HG02759 (cell line): Measurements from ENCODE around the gene TMEM154.
"Not testable (repeated sequence)": the region's sequence is repeated elsewhere in the genome, so short reads cannot be mapped to it uniquely, and the experiment has no call there.

Experiments used
- ATAC-seq: cut with Tn5 transposase; IDR thresholded peaks from one replicate; pipeline ENCODE4 v1.9.1; 2021; ENCODE audit warnings: mild to moderate bottlenecking, moderate library complexity; ENCODE audit not compliant: unreplicated experiment

TMEM154 gene

DNA sequence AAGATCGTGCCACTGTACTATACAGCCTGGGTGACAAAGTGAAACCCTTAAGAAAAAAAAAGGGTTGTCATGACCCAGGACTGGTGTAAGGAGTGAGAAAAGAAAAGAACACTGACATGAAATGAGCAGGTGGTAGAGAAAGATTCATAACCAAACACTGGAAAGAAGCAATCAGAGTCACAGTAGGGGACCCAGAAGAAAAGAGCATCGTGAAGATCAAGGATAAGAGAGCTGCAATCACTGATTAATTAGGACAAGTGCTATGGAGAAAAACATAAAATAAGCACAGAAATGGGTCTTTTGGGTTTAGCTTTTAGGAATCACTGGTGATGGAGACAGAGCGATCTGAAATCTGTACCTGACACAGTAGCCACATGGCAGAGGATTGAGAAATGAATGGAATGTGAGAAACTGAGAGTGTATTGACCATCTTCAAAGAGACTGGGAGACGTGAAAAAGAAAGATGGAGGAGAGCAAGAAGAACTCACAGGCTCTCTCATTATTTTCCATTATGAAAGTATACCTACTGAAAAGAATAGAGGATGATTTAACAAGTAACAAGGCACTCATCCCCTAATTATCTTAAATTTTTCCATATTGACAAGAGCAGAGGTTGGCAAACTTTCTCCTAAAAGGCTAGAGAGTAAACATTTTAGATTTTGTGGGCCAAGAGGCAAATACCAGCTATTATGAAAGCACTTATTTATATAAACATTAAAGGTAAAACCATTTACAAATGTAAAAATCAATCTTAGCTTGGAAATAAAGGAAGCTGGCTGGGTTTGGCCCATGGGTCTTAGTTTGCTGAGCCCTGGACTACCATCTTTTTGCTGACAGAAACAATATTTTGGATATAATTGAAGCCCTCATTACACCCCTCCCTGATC, 7.3 kb downstream of the TMEM154 start:
- no peak for ATAC-seq

DNA sequence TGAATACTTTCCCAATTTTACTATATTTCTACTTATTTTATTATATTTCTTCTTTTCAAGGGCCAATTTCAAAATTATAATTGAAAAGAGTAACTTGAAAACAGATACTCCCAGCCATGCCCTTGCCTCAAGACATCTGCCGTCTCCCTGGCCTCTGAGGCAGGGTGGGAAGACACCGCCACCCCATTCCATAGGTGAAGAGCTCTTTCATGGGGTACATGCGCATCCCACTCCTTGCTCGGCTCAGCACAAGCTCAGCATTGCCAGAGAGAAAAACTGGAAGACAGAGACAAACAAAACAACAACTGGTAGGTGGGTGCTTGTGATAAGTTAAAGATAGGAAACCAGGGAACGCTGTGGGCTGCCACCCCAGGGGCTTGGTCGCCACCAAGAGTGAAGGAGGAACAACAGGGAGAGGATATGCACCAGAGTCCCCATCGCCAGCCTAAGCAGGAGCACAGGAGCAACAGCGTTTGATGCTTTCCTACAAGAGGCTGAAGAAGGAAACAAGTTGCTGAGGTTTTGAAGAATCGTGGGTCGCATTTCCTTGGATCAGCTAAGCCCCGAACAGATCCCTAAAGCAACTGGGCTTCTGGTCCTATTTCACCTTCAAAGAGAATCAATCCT, 11.3 kb downstream of the TMEM154 start:
- no peak for ATAC-seq

DNA sequence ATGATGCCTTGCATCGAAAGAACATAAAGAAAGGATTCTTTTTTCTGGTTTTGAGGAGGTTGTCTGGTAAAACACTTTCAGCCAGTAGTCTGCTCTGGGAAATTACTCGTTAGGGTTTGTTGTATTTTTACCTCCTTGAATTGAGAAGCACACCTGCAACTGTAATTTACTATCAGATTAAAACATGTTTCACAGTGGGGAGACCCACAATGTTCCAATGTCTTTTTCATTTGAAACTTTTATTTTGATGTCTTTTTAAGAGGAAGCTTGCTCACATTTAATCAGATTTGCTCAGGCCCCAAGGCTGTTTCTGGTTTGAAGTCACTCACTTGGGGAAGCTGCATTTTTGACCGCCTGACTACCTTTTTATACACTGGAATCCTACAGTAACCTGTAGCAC, 12.0 kb downstream of the TMEM154 start:
- ATAC-seq = no peak

DNA sequence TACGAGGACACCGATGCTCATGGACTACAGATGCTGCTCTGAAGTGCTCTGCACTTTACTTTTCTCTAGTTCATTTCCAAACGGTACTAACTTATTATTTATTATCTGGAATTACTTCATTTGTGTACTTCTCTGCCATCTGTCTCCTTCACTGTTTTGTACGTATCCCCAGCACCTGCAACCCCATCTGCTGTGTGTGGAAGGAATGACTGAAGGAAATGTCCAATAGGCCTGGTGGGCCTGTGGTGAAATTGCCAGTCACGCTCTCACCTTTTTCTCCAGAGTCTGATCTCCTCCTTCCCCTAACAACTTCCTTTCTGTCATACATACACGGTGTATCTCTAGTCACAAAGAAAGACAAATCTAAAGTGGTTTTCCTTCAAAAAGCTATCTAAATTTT, 12.9 kb downstream of the TMEM154 start:
- no peak for ATAC-seq

DNA sequence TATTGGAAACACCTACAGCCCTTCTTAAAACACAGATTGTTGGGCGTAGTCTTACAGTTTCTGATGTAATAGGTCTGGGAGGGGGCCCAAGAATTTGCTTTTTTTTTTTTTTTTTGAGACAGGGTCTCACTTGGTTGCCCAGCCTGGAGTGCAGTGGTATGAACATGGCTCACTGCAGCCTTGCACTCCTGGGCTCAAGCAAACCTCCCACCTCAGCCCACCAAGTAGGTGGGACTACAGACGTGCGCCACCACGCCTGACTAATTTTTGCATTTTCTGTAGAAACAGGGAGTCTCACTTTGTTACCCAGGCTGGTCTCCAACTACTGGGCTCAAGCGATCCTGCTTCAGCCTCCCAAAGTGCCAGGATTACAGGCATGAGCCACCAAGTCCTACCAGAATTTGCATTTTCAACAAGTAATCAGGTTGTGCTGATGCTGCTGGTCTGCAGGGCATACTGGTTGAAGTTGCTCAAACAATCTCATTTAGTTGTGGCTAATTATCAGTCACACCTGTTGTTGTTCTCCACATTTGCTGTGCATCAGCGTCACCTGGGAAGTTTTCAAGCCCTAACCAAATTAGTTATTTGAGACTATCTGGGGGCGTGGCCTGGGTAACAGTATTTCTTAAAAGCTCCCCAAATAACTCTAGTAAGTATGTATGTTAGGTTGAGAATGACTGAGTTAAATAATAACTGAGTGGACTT, 14.0 kb downstream of the TMEM154 start:
- ATAC-seq = peak; percentile 25

DNA sequence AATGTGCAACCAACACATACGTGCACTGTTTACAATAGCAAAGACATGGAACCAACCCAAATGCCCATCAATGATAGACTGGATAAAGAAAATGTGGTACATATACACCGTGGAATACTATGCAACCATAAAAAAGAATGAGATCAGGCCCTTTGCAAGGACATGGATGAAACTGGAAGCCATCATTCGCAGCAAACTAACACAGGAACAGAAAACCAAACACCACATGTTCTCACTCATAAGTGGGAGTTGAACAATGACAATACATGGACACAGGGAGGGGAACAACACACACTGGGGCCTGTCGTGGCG, 15.8 kb downstream of the TMEM154 start:
- not testable (repeated sequence) for ATAC-seq

DNA sequence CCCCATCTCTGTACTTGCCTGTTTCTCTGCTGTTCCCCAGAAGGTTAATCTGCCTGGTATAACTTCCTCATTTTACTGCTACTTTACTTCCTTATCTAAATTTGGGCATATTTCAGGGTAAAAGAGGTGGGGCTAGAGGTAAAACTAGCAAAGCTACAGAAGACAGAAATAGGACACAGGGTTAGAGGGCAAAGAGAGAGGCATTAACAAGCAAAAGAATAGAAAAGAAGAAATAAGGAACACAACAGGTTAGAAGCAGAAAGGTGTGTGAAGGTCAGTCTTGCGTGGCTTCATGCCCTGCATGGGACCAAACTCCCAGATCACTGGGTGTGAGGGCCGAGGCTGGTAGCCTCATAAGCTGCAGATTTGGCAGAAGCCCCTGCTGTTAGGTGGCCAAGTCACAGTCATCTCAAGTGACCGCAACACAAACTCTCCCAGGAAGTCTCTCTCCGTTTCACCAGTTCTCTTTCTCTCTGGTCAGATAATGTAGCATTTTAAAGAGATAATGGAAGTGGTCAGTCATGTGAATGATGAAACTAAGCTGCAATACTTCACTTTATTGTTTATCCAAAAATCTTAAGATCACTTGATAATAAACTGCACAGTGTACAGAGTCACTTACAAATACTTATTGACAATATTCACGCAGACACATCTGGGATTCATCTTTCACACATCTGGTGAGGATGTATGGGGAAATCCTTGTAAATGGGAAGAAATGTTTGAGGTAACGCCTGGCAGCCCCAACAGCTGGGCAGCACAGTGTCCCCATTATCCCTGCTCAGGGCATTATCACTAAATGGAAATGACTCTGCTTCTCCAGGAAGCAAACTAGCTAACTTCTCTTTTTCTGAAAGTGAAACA, 16.4 kb downstream of the TMEM154 start:
- peak; percentile 68 for ATAC-seq

DNA sequence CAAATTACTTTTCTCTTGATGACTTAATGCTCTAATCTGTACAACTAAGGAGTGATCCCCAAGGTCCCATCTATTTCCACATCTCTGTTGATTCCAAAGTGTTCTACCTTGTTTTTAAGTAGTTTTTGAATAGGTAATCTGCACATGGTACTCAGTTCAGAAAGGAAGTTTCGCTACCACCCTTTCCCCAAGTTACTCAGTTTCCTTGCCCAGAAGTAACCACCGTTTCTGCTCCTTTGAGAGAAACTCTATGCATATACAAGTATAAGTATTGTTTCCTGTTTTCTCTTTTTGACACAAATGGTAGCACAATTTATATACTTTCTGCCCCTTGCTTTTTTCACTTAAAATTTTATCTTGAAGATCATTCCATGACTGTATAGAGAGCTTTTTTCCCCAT, 18.1 kb downstream of the TMEM154 start:
- no peak for ATAC-seq

DNA sequence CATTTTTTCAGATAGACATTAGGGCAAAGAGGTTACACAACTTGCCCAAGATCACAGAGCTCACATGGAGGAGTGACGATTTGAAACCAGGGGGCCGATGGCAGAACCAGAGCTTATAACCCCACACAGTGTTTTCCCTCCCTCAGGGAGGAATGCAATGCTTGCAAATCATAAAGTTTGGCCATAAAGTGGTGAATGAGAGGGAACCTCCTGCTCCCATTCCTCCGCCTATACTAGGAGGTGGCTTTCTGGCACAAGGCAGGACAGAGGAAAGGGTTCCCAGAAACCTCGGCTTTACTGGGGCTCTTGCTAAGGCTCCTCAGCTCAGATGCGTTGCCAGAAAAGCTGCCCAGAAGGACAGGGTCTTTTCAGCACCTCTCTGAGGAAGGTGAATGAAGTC, 19.3 kb downstream of the TMEM154 start:
- no peak for ATAC-seq

DNA sequence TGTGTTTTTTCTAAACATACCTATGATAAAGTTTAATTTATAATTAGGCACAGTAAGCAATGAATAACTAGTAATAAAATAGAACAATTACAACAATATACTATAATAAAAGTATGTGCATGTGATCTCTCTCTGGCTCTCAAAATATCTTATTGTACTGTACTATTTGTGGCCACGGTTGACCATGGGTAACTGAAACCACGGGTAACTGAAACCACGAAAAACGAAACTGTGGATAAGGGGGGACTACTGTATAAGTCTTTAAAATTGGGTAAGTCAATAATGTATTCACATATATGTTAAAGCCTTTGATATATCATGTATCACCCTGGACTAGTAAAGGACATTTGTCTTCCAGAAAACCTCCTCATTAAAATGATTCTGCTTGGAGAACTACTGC, 20.0 kb downstream of the TMEM154 start:
- ATAC-seq = no peak

DNA sequence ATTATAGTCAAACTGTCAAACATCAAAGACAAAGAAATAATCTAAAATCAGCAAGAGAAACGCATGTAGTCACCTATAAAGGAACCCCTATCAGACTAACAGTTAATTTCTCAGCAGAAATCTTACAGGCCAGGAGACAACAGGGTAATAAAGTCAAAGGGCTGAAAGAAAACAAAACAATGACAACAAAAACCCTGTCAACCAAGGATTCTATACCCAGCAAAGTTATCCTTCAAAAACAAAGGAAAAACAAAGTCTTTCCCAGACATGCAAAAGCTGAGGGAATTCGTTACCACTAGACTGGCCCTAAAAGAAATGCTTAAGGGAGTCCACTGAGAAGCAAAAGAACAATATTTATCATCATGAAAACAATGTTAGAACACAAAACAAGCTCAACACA, 22.1 kb downstream of the TMEM154 start:
- ATAC-seq = no peak

DNA sequence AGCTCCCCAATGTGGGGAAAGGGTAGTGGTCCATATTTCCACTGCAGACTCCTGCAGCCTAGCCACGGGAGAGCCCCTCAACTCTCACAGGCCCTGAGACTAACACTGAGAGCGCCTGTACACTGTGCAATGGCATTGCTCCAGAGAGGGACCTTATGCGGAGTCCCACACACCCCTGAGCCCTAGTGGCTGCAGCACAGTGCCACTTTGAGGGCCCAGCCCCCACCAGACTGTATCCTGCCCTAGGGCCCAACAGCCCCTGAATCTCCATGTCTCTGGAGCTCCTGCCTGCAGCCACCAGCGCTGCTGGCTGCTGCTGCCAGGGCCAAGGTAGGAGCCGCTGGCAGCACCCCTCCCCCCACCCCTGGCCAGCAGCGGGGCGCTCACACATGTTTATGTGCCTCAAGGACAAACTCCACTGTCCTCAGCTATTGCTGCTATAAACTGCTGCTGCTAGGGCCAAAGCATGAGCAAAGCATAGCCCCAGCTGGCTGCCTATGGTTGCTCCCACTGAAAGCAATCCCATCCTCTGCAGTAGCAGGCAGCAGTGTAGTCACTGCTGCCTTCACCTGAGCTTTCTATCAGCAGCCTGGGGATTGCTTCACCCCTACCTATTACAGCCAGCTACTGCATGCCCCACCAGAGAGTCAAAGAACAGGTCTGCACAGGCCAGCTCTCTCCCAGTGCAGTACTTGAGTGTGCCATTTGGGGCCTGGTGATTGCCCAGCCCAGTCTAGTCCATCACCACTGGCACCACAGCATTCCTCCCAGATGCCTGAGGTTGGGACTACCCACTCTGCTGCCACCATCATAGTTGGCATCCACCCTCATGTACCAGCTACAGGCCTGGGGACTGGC, 24.3 kb downstream of the TMEM154 start:
- ATAC-seq = no peak

DNA sequence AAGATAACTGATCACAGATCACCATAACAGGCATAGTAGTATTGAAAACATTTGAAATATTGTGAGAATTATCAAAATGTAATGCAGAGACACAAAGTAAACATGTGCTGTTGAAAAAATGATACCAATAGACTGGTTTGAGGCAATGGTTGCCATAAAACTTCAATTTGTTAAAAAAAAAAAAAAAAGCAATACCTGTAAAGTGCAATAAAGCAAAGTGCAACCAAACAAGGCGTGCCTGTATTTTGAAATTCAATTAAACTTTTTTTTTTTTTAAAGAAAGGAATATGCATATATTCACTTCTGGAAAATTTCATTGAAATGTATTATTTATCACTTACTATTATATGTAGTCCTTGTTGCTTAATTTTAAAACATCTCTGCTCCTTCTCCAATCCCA, 27.7 kb downstream of the TMEM154 start:
- no peak for ATAC-seq

DNA sequence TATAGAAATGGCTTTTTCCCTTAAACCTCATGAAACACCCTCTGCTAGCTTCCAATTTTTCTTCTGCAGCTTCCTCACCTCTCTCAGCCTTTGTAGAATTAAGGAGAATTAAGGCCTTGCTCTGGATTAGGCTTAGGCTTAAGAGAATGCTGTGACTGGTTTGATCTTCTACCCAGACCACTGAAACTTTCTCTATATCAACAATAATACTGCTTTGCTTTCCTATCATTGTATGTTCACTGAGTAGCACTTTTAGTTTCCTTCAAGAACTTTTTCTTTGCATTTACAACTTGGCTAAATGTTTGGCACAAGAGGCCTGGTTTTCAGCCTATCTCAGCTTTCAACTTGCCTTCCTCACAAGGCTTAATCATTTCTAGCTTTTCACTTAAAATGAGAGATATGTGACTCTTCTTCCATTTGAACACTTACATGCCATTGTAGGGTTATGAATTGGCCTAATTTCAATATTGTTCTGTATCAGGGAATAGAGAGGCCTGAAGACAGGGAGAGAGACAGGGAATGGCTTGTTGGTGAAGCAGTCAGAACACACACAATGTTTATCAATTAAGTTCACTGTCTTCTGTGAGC, 28.2 kb downstream of the TMEM154 start:
- no peak for ATAC-seq

DNA sequence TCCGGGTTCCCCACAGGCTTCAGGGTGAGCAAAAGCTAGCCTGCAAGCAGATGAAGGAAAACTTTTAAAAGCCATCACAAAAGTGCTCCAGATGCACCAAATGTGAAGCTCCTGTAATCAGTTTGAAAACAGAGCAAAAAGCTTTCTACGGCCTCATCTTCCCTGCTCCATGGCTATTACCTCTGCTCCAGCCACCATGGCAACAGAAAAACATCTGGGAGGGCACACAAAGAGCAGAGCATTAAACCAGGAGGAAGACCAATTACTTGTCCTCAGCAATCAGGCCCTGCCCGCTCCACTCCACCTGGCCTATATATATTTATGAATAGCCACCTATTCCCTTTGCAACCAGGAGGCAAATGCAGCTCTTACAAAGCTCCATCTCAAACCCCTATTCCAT, 33.6 kb downstream of the TMEM154 start:
- ATAC-seq = no peak

DNA sequence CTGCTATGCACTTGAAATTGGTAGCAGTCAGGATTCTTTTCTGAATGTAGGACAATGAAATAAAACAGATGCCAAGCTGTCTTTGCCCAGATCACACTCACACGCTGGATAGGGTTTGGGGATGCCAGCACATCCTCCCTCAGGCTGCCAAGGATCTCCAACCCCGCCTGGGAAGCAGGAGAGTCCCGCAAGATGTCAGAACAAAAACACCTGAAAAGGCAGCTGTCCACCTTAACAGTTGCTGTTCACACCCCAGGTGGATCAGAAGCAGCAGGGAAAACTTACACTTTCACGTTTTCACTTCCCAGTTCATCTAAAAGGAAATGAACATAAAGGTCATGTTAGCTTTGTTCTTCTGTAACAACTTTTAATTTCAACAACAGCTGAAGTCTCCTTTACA, 35.7 kb downstream of the TMEM154 start:
- ATAC-seq = no peak

DNA sequence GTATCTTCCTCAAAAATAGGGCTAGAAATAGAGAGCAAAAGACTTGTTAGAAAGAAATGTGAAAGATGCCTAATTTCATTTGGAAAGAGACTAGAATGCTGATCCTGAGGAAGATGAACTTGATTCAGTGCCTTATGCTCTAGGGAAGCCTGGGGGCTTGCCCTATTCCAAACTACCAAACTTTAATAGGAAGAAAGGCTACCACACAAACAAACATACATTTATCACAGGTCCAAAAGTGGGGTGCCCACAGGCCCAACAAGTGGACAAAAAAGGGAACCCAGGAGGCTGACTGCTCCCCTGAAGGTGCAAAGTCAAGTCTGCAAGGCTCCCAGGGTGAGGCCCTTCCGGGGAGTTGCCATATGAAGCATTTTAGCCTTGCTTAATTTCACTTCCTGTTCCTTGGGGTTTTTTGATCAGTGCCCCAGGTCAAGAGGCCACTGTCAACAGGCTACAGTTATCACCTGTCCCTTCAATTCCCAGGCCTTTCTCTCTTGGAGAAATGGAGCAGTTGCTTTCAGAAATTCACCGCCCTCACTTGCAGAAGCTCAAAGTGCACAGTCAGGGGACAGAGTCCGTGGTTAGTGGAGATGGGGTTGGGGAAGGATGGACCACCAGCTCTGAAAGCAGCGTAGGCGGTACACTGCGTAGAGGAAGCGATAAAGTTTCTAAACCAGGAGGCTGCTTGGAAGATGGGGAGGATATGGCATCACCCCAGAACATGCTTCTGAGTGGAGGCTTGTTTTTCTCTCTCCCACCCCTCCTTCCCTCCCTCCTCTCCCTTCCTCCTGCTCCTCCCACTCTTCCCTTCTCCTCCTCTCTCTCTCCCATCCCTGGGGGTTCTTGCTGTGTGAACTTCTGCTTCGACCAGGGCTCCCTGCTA, 36.4 kb downstream of the TMEM154 start:
- ATAC-seq = peak; percentile 93

DNA sequence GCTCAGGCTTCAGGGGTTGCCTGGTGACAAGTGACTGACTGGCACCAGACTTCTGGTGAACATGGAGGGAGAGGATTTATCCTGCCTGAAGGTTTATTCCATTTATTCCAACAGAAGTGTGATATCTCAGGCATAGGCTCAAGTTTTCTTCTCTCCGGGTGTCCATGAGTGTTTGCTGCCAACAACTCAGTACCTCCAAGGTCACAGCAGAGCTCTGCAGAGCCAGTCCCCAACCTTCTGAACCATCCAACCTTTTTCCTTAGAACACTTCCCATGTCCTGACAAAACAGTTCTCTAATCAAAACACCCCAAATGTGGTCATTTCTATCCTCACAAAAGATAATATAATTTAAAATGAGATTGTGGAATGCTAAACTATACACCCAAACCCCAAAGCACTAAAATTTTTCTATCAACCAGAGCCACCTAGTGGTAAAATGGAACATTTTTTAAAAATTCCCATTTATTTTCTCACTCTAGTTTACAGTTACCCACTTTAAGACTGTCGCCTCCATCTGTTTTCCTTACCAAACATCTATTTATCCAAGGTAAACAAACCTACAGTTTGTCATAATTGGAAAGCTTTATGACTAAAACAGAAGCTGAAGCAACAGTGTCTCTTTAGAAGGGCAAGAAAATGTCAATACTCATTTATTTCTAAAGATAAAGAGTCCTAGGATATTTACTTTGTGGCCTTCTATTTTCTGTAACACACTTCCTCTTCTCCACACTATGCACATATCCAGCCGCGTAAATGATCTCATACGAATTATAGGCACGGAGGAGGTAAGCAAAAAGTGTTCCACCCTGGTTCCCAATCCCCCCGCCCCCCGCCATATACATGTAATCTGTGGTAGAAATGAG, 39.5 kb downstream of the TMEM154 start:
- no peak for ATAC-seq
